ENCODE results near the gene VOPP1.

The VOPP1 gene

DNA sequence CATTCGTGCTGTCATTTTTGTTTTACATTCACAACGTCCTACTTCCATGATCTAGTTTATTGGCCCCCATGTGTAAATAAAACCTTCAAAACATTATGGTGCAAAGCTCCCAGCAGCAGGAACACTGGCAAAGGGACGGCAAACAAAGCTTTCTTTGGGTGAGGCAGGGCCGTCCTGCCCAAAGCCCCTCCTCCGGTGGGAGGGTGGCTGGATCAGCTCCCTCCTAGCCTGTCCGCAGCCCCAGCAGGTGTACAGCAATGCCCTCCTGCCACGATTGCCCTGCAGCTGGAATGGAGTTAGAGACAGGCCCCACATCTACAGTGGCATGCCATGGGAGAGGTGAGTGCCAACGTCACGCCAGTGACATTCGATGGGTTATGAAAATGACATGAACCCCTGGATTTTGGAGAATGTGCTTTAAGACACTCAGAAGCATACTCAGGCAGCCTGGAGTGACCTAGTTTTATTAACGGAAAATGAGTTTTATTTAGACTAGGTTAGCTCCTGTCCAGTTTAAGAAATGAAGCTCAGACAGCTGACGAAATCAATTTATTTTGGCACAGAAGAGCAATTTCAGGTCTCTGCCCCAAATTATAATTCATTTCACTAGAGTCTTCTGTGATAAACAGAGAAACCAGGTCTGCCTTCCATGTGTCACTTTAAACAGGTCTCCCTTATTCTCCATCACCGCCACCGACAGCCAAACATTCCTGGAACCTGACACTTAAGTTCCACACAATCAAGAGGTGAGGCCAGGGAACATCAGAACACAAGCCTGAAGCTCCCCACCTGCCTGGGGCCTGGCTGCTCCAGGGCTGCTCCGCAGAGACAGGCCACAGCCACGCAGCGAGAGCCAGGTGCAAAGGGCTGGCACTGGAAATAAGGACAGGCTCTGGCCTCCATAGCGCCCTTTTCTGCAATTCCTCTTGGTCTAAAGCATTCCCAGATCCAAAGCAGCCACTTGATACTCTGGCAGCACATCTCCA, 50.1 kb downstream of the VOPP1 start:
- Histone ChIP-seq H3K27ac (peak overlapping the region in 1 of 2 donors; percentile 28), H3K4me3 (peak overlapping the region; percentile 6)
- DNase-seq (ENCODE audit: low spot score), result no peak
- TF ChIP-seq, protein P1, sequence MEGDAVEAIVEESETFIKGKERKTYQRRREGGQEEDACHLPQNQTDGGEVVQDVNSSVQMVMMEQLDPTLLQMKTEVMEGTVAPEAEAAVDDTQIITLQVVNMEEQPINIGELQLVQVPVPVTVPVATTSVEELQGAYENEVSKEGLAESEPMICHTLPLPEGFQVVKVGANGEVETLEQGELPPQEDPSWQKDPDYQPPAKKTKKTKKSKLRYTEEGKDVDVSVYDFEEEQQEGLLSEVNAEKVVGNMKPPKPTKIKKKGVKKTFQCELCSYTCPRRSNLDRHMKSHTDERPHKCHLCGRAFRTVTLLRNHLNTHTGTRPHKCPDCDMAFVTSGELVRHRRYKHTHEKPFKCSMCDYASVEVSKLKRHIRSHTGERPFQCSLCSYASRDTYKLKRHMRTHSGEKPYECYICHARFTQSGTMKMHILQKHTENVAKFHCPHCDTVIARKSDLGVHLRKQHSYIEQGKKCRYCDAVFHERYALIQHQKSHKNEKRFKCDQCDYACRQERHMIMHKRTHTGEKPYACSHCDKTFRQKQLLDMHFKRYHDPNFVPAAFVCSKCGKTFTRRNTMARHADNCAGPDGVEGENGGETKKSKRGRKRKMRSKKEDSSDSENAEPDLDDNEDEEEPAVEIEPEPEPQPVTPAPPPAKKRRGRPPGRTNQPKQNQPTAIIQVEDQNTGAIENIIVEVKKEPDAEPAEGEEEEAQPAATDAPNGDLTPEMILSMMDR (IDR thresholded peaks at IDR 0.05), result no peak

DNA sequence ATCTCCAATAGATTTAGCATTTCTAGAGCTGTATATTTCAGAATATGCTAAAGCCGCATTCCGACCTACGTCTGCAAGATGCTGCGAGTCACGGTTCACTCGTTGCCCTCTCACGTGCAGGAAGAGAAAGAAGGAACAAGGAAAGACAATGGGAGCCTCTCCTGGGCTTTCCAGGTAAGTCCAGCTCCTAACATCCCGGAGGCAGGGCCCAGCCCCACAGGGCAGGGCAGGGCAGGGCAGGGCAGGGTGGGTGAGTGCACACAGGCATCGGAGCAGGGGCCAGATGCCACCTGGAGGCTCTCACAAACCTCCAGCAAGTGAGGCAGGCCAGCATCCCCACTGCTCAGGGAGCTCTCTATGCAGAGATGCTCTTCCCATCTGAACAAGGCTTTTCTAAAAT, 50.8 kb downstream of the VOPP1 start:
- H3K4me3 ChIP-seq, result no peak overlapping the region
- H3K27ac ChIP-seq, result peak overlapping the region in 1 of 2 donors; percentile 28
- TF ChIP-seq, protein P1 (IDR thresholded peaks at IDR 0.05), result no peak
- DNase-seq (ENCODE audit: low spot score), result no peak

DNA sequence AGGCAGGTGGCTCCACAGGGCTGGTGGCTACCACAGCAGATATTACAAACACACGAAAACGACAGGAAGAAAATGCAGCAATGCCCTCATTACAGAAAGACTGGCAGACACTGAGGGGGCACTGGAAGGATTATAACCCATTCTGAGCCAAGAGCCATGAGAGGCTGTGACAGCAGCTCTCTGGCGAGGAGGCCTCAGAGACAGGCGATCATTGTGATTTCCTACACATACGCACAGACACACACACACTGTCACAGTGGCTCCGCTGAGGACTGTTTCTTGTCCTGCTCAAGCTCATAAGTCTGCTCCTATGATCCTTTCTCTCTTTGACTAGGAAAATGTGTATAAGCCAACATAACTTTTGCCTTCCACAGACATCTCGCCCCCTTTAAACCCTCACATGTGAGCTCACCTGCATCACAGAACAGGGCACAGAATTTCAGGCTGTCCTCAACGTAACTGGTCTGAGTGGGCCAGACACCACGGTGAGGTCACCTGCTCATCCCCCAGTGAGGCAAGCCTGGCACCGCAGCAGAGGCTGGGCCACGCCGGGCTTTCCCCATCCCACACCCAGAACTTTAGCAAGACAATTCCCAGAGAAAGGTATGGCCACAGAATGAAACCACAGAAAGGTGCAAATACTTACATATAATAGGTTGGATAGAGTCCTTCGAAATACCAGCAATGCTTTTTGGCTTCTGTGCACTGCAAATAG, 51.7 kb downstream of the VOPP1 start:
- no peak for DNase-seq (ENCODE audit: low spot score)
- H3K27ac ChIP-seq, result no peak overlapping the region
- TF ChIP-seq, protein P1 (IDR thresholded peaks at IDR 0.05), result no peak
- no peak overlapping the region for H3K4me3 ChIP-seq

DNA sequence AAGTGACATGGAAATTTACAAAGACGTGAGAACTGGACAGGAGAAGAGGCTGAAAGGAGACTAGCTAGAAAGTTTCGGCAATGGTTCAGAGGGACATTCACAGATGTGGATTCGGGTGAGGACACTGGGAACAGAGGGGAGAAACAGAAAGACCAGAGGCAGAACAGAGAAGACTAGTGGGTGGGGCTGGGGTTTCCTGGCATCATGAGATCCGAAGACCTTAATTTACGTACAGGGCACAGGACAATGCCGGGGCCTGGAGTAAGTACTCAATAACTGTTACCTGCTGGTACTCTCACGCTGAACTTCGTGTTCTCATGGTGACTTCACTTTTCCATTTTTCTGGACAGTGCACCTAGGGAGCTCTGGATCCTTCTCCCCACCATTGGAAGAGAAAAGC, 53.5 kb downstream of the VOPP1 start:
- TF ChIP-seq, protein P1 (IDR thresholded peaks at IDR 0.05), result no peak
- DNase-seq (ENCODE audit: low spot score), result no peak
- Histone ChIP-seq H3K4me3 (no peak overlapping the region), H3K27ac (no peak overlapping the region)

DNA sequence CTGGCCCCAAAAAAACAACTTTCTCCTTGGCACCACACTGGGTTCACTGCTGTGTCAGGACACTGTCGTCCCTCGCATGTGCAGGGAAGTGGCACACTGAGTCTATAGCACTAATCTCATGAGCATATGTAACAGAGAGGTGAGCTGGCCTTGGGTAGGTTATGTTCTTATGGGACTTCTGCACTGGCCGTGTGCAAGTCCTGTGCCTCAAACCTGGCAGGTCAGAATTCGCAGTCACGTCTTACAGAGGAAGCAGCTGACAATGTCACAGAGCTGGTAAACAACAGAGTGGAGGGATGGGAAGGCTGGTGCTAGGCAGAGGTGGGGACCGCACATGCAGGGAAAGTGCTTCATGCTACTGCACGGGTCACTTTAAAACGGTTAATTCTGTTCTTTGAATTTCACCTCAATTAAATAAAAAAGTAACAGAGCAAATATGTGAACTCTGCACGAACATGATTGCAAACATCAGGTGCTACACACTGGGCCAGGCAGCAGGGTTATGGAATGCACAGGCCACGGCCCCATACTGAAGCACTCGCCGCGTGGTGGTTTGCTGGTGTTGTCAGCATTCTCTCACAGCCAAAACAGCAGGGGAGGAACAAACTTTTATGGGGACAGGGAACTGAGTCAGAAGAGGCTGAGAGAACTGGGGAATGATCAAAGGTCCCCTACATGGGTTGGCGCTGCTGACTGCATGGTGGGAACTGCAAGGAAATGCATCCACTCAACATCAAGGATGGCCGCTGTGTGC, 54.2 kb downstream of the VOPP1 start:
- H3K4me3 ChIP-seq, result no peak overlapping the region
- TF ChIP-seq, protein P1 (IDR thresholded peaks at IDR 0.05), result no peak
- H3K27ac ChIP-seq, result no peak overlapping the region
- no peak for DNase-seq (ENCODE audit: low spot score)

DNA sequence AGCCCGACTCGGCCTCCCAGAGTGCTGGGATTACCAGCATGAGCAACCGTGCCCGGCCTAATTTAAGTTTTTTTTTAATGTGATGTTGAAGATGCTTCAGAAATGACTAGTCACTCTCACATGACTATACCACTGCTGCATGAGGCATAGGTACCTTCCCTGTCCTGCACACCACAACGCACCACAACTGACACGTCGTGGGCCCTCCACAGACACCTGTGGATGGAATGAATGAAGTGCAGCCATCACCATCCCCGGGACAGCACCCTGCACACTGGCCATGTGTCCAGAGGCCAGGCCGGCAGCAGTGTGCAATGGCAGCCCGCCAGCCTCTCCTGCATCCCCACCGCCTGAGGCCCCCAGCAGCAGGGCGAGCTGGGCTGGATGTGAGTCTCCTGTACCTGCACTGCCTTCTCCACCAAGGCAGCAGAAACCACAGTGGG, 55.1 kb downstream of the VOPP1 start:
- TF ChIP-seq, protein P1 (IDR thresholded peaks at IDR 0.05), result no peak
- H3K4me3 ChIP-seq, result no peak overlapping the region
- no peak overlapping the region for H3K27ac ChIP-seq
- DNase-seq (ENCODE audit: low spot score), result no peak

All from coronary artery (tissue), 2 donors.